ENCODE data around the gene EIF4B. TPM values are rescaled to one million over a fixed set of nuclear protein-coding genes. Genes with fewer than 3 reads are reported as not detected.

EIF4B gene
- polyA plus RNA-seq, 3 donors: 526 to 581 (median 533) TPM

GRCh38 chr12:53056901-53057300, 50.6 kb downstream of the EIF4B start:
- no peak for DNase-seq (ENCODE audit: low read depth in 3 of 3, low spot score in 2 of 3)

DNA sequence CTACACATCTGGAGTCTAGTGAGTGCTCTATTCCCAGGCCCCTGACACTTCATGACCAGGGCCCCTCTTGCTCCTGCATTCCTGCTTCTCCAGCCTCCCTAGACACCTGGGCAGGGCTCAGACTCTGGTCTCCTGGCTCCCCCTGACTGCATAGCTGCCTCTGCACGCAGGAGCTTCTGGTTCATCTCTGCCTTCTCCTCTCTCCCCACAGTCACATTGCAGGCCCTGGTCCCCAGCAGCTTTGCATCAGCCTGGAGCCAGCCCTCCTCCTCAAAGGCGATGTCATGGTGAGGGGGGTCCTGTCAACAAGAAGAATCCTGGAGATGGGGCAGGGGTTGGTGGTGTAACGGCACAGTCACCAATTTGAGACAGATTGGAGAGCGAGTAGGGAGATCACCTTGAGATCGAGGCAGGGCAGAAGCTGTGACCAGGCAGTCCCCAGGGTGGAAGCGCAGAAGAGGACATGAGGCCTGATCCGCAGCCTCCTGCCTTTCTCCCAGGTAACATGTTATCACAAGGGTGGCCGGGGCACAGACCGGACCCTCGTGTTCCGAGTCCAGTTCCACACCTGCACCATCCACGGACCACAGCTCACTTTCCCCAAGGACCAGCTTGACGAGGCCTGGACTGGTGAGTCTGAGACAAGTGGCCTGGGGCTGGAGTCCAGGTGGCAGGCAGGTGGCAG, 51.7 kb downstream of the EIF4B start:
- DNase-seq (ENCODE audit: low read depth in 3 of 3, low spot score in 2 of 3): no peak

DNA sequence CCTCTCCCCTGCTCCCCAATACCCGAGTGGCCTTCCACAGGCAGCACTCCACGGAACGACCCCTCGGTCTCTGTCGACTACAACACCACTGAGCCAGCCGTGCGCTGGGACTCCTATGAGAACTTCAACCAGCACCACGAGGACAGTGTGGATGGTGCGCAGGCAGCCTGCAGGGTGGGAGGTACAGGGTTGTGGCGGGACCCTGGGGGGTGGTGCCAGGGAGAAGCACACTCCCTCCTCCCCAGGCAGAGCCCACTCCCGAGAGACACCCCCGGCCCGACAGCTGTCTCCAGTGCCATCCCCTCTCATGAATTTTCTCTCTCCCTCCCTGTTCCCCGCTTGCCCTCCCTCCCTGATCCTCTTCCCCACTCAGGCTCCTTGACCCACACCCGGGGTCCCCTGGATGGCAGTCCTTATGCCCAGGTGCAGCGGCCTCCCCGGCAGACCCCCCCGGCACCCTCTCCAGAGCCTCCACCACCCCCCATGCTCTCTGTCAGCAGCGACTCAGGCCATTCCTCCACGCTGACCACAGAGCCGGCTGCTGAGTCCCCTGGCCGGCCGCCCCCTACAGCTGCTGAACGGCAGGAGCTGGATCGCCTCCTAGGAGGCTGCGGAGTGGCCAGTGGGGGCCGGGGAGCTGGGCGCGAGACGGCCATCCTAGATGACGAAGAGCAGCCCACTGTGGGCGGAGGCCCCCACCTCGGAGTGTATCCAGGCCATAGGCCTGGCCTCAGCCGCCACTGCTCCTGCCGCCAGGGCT, 52.6 kb downstream of the EIF4B start:
- DNase-seq (ENCODE audit: low read depth in 3 of 3, low spot score in 2 of 3): no peak

DNA sequence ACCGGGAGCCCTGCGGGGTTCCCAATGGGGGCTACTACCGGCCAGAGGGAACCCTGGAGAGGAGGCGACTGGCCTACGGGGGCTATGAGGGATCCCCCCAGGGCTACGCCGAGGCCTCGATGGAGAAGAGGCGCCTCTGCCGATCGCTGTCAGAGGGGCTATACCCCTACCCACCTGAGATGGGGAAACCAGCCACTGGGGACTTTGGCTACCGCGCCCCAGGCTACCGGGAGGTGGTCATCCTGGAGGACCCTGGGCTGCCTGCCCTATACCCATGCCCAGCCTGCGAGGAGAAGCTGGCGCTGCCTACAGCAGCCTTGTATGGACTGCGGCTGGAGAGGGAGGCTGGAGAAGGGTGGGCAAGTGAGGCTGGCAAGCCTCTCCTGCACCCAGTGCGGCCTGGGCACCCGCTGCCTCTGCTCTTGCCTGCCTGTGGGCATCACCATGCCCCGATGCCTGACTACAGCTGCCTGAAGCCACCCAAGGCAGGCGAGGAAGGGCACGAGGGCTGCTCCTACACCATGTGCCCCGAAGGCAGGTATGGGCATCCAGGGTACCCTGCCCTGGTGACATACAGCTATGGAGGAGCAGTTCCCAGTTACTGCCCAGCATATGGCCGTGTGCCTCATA, 53.3 kb downstream of the EIF4B start:
- no peak for DNase-seq (ENCODE audit: low read depth in 3 of 3, low spot score in 2 of 3)

DNA sequence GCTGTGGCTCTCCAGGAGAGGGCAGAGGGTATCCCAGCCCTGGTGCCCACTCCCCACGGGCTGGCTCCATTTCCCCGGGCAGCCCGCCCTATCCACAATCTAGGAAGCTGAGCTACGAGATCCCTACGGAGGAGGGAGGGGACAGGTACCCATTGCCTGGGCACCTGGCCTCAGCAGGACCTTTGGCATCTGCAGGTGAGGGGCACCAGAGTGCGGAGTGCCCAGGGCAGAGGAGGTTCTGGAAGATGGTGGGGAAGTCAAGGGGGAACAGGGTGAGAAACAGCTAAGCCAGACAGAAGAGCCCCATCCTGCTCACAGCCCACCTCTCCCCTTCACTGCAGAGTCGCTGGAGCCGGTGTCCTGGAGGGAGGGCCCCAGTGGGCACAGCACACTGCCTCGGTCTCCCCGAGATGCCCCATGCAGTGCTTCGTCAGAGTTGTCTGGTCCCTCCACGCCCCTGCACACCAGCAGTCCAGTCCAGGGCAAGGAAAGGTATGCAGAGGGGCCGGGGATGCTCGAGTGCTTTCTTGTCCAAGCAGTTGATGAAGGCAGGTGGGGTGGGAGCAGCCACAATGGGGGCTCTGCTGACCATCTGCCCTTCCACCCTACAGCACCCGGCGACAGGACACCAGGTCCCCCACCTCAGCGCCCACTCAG, 53.9 kb downstream of the EIF4B start:
- DNase-seq (ENCODE audit: low read depth in 3 of 3, low spot score in 2 of 3): no peak

GRCh38 chr12:53060721-53061276, 54.5 kb downstream of the EIF4B start:
- DNase-seq (ENCODE audit: low read depth in 3 of 3, low spot score in 2 of 3): no peak

- no peak for DNase-seq (ENCODE audit: low read depth in 3 of 3, low spot score in 2 of 3)
These were observed 55.3 kb downstream of the EIF4B start for GRCh38 chr12:53061404-53062010.

DNA sequence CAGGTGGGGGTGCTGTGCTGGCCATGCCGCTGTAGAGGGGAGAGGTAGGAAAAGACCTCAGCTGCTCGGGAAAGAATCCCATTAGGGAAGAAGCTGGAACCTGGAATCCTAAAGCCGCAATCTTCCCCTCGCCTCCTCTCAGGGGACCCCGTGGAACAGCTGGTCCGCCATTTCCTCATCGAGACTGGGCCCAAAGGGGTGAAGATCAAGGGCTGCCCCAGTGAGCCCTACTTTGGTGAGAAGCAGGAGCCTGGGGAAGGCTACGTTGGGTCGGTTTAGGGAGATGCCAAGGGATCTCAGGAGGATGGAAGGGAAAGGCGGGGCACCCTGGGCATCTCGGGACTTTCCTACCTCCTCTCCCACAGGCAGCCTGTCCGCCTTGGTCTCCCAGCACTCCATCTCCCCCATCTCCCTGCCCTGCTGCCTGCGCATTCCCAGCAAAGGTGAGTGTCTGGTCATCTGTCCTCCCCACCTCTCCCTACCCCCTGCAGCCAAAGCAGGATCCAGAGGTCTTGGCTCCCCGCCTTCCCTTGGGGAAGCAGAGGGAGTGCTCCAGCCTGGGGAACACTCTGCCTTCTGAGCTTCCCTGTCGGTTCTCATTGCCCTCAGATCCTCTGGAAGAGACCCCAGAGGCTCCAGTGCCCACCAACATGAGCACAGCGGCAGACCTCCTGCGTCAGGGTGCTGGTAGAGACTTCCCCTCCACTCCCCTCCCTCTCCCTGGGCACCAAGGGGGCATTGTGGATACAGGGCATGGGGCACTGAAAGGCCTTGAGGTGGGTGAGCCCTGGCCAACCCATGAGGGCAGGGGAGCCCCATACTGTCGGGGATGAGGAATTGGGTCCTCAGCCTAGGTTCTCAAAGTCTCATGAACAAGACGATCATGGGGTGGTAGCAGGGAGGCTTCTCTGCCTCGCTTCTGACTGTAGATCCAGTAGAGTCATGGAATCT, 56.0 kb downstream of the EIF4B start:
- no peak for DNase-seq (ENCODE audit: low read depth in 3 of 3, low spot score in 2 of 3)

- DNase-seq (ENCODE audit: low read depth in 3 of 3, low spot score in 2 of 3): no peak
These were observed 56.9 kb downstream of the EIF4B start for GRCh38 chr12:53062977-53063707.

- DNase-seq (ENCODE audit: low read depth in 3 of 3, low spot score in 2 of 3): no peak
These were observed 57.7 kb downstream of the EIF4B start for GRCh38 chr12:53063708-53064612.

DNA sequence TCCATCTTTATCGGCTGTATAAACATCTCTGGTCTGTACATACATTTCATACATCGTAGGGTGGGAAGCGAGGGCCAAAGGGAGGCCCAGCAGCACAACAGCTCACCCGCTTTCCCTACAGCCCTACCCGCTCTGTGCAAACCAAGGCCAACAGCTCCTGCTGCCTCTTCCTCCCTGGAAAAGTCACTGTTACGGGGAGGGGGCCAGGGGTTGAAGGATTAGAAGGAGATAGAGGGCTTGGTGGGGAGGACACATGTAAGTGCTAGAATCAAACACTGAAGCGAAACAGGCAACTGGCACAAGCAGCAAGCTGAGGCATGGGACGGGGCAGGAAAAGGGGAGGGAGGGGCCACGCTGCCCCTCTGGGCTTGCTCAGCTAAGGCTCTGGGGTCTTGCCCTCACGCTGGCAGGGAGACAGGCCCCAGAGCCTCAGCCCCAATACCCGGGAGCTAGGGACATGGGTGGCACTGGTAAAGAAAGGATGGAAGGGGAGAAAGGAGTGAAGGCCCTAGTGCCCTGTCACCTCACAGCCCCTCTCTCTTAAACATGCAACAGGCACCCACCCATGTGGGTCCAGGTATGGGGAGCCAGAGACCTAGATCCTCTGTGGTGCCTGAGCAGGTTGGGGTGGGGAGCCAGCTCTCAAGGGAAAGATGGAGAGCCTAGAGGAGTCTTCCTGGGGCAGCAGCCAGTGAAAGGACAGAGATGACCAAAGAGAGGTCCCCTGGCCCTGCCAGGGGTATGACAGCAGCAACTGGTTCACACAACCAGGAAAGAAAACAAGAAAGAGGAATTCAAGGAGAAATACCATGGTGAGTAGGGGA, 58.6 kb downstream of the EIF4B start:
- no peak for DNase-seq (ENCODE audit: low read depth in 3 of 3, low spot score in 2 of 3)

- DNase-seq (ENCODE audit: low read depth in 3 of 3, low spot score in 2 of 3): no peak
These were observed 59.2 kb downstream of the EIF4B start for GRCh38 chr12:53065470-53065869.

GRCh38 chr12:53065975-53066931, 60.0 kb downstream of the EIF4B start:
- DNase-seq (ENCODE audit: low read depth in 3 of 3, low spot score in 2 of 3): no peak

- DNase-seq (ENCODE audit: low read depth in 3 of 3, low spot score in 2 of 3): no peak
These were observed 61.1 kb downstream of the EIF4B start for GRCh38 chr12:53067074-53067992.
